OCI-LY1 (cell line): ENCODE results near the gene MEPCE.

Experiments used
- CTCF ChIP-seq: fragments of 200-600 bp; sonication (generic), shearing (Covaris generic); IDR thresholded peaks from 2 replicates; pipeline ENCODE4 v1.5.1; 2017; ENCODE audit warnings: mild to moderate bottlenecking, antibody characterized with exemption, low read length, moderate library complexity, mixed read lengths
- EZH2 ChIP-seq: fragments of 200-600 bp; sonication (generic), shearing (Covaris generic); IDR thresholded peaks from 2 replicates; pipeline ENCODE4 v1.8.0; 2017; ENCODE audit warnings: borderline replicate concordance, mixed run types, mild to moderate bottlenecking, antibody characterized with exemption, low read length, moderate library complexity, mixed read lengths

- TF ChIP-seq CTCF (no peak), EZH2 (no peak)
These were observed 29.6 kb upstream of the MEPCE start for GRCh38 chr7:100400041-100400440.
